HepG2 (cell line): Measurements from ENCODE around the gene SAP25.
"Not testable (repeated sequence)": the region's sequence is repeated elsewhere in the genome, so short reads cannot be mapped to it uniquely, and the experiment has no call there.

Experiments
- CTCF ChIP-seq: sonication (generic); formaldehyde crosslinking; IDR thresholded peaks from 2 replicates; pipeline ENCODE4 v1.5.0; 2020; ENCODE audit warnings: mild to moderate bottlenecking, missing genetic modification reagents, moderate library complexity
- HDAC2 ChIP-seq: sonication (generic); formaldehyde crosslinking; IDR thresholded peaks from 2 replicates; pipeline ENCODE4 v1.4.0; 2020; ENCODE audit warnings: missing genetic modification reagents
- NCOA1 ChIP-seq: sonication (generic); formaldehyde crosslinking; IDR thresholded peaks from 2 replicates; pipeline ENCODE4 v1.9.0; 2021; ENCODE audit warnings: missing genetic modification reagents
- NR2C2 ChIP-seq: sonication (generic); formaldehyde crosslinking; IDR thresholded peaks from 2 replicates; pipeline ENCODE4 v1.4.0; 2020; ENCODE audit warnings: missing genetic modification reagents, mild to moderate bottlenecking, moderate library complexity, borderline replicate concordance
- NR3C1 ChIP-seq: sonication (generic); formaldehyde crosslinking; IDR thresholded peaks from 2 replicates; pipeline ENCODE4 v1.4.0; 2020; ENCODE audit warnings: missing genetic modification reagents
- POLR2A ChIP-seq, 2 experiments: IDR thresholded peaks; 2 replicates each; pipeline ENCODE4 v1.6.1; 2011; ENCODE audit warnings: low read depth in 2 of 2, low read length in 2 of 2, mild to moderate bottlenecking in 1 of 2, moderate library complexity in 1 of 2; ENCODE audit not compliant: insufficient read depth in 1 of 2
- SKI ChIP-seq: fragments of 450-650 bp; IDR thresholded peaks from one replicate; pipeline ENCODE4 v1.6.1; 2018; ENCODE audit warnings: mild to moderate bottlenecking; ENCODE audit not compliant: partially characterized antibody
- SMARCE1 ChIP-seq: fragments of 450-650 bp; IDR thresholded peaks from 2 replicates; pipeline ENCODE4 v1.6.1; 2017; ENCODE audit warnings: borderline replicate concordance
- SNAPC5 ChIP-seq: sonication (generic); formaldehyde crosslinking; IDR thresholded peaks from 2 replicates; pipeline ENCODE4 v1.8.1; 2023; ENCODE audit warnings: mild to moderate bottlenecking, missing genetic modification reagents, borderline replicate concordance
- TCF12 ChIP-seq, 2 experiments: fragments of 450-650 bp in 1 of 2; sonication (generic) in 1 of 2; formaldehyde crosslinking in 1 of 2; IDR thresholded peaks; 2 replicates each; pipeline versions ENCODE4 v1.6.1 to v1.8.0; 2017 to 2022; ENCODE audit warnings: antibody characterized with exemption in 1 of 2, mild to moderate bottlenecking in 1 of 2, missing genetic modification reagents in 1 of 2, moderate library complexity in 1 of 2
- TGIF2 ChIP-seq: IDR thresholded peaks from 2 replicates; pipeline ENCODE4 v1.6.1; 2016; ENCODE audit warnings: control low read depth, missing compliant biosample characterization
- ZNF274 ChIP-seq: sonication (generic); formaldehyde crosslinking; IDR thresholded peaks from 2 replicates; pipeline ENCODE4 v1.5.1; 2020; ENCODE audit warnings: mild to moderate bottlenecking, missing genetic modification reagents
- ZNF503 ChIP-seq: sonication (generic); formaldehyde crosslinking; IDR thresholded peaks from 2 replicates; pipeline ENCODE4 v1.4.0; 2020; ENCODE audit warnings: missing genetic modification reagents

- TF ChIP-seq SKI; NCOA1 (CRISPR knock-in tag); NR2C2 (CRISPR knock-in tag); CTCF (CRISPR knock-in tag); HDAC2 (CRISPR knock-in tag); POLR2A (IDR thresholded peaks at IDR 0.05; ENCODE audit: insufficient read depth in 1 of 2, low read depth in 2 of 2, low read length in 2 of 2); ZNF274 (CRISPR knock-in tag); TCF12 (IDR thresholded peaks at IDR 0.05); TCF12 (CRISPR knock-in tag; IDR thresholded peaks at IDR 0.05); SMARCE1; NR3C1 (CRISPR knock-in tag); TGIF2 (CRISPR knock-in tag); ZNF503; SNAPC5 (CRISPR knock-in tag): not testable (repeated sequence)
These were observed 25.3 kb downstream of the SAP25 start for GRCh38 chr7:100548446-100548845.
